Measurements from ENCODE around the gene TJP1.
"Not testable (repeated sequence)": the region's sequence is repeated elsewhere in the genome, so short reads cannot be mapped to it uniquely, and the experiment has no call there.

The TJP1 gene

GRCh38 chr15:29674661-29675533, 147.4 kb downstream of the TJP1 start:
- no peak for TF ChIP-seq CTCF (IDR thresholded peaks at IDR 0.05; ENCODE audit: insufficient read depth, low read depth, low read length, missing control alignments)
- H3K4me3 ChIP-seq (ENCODE audit: low read depth, low read length), result no peak overlapping the region

GRCh38 chr15:29672923-29673809, 149.1 kb downstream of the TJP1 start:
- DNase-seq (ENCODE audit: low read depth), result no peak
- no peak for TF ChIP-seq CTCF (IDR thresholded peaks at IDR 0.05; ENCODE audit: insufficient read depth, low read depth, low read length, missing control alignments)
- no peak overlapping the region for H3K4me3 ChIP-seq (ENCODE audit: low read depth, low read length)

More at GRCh38 chr15:29674661-29675533, 147.4 kb downstream of the TJP1 start:
- DNase-seq (ENCODE audit: low read depth), result no peak

- TF ChIP-seq CTCF (IDR thresholded peaks at IDR 0.05; ENCODE audit: insufficient read depth, low read depth, low read length, missing control alignments), result no peak
- DNase-seq (ENCODE audit: low read depth), result no peak
- H3K4me3 ChIP-seq (ENCODE audit: low read depth, low read length), result no peak overlapping the region
Measured at GRCh38 chr15:29672446-29672845, 149.8 kb downstream of the TJP1 start.

- not testable (repeated sequence) for H3K4me3 ChIP-seq (ENCODE audit: low read depth, low read length); DNase-seq (ENCODE audit: low read depth)
Measured at GRCh38 chr15:29672046-29672445, 150.2 kb downstream of the TJP1 start.

- H3K4me3 ChIP-seq (ENCODE audit: low read depth, low read length), result no peak overlapping the region
- DNase-seq (ENCODE audit: low read depth), result no peak
- no peak for TF ChIP-seq CTCF (IDR thresholded peaks at IDR 0.05; ENCODE audit: insufficient read depth, low read depth, low read length, missing control alignments)
Measured at GRCh38 chr15:29670998-29671981, 151.0 kb downstream of the TJP1 start.

GRCh38 chr15:29670266-29670665, 152.0 kb downstream of the TJP1 start:
- no peak for TF ChIP-seq CTCF (IDR thresholded peaks at IDR 0.05; ENCODE audit: insufficient read depth, low read depth, low read length, missing control alignments)
- no peak for DNase-seq (ENCODE audit: low read depth)
- H3K4me3 ChIP-seq (ENCODE audit: low read depth, low read length), result no peak overlapping the region

Data from GM12865 (cell line).